NCI-H446 (cell line): ENCODE data around the gene IFIT5.
"Not testable (repeated sequence)": the region's sequence is repeated elsewhere in the genome, so short reads cannot be mapped to it uniquely, and the experiment has no call there.

Experiments used
- DNase-seq, 2 experiments: peaks; one replicate each; lab custom pipeline; 2025; lab: John Stamatoyannopoulos, UW

The IFIT5 gene, protein sequence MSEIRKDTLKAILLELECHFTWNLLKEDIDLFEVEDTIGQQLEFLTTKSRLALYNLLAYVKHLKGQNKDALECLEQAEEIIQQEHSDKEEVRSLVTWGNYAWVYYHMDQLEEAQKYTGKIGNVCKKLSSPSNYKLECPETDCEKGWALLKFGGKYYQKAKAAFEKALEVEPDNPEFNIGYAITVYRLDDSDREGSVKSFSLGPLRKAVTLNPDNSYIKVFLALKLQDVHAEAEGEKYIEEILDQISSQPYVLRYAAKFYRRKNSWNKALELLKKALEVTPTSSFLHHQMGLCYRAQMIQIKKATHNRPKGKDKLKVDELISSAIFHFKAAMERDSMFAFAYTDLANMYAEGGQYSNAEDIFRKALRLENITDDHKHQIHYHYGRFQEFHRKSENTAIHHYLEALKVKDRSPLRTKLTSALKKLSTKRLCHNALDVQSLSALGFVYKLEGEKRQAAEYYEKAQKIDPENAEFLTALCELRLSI

DNA sequence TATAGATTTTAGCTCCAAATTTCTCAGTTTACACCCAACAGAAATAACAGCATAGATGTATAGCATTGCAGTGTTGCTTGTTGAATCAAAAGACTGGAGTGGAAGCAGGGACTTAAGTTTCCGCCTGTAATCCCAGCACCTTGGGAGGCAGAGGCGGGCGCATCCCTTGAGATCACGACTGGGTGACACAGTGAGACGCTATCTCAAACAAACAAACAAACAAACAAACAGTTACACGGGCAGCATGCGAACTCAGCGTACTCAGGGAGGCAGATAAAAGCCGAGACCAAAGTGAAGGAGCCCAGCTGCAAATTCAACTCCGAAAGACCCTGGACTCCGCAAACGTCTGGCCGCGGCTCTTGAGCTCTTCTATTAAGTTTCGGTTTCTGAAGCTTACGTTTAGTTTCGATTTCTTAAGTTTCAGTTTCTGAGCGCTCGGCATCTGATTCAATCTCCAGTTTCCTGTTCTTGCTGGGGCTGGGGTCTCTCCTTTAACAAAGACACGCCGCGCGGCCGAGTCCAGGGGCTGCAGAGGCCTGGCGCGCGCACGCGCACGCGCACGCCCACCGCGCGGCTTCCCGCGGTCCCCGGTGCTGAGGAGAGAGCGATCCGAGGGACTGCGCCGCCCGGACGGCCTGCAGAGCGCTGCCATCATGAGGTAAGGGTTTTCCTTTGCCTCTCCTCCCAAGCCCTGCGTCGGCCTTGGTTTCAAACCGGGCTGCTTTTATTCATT is at the start of gene IFIT5:
IFIT5 (plus strand) TSS at position 423 of the 733 bp plus-strand sequence; CDS start at position 654, 231 bp downstream.
- DNase-seq, result peak; percentile 3 to 63

DNA sequence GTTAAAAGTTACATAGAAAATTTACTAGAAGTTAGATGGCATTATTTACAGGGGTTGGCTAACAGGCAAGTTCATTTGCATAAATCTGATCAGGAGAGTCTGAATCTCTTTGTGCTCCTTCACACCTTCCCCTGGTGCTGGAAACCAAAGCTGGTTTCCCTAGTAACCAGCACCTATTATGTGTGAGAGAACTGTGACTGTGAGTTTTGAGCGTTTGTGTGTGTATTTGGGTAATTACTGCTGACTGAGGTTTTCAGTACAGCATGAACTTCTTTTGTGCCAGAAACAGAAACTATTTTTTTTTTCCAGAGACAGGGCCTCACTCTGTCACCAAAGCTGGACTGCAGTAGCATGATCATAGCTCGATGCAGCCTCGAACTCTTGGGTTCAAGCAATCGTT is 46.8 kb upstream of the IFIT5 start:
- no peak for DNase-seq

DNA sequence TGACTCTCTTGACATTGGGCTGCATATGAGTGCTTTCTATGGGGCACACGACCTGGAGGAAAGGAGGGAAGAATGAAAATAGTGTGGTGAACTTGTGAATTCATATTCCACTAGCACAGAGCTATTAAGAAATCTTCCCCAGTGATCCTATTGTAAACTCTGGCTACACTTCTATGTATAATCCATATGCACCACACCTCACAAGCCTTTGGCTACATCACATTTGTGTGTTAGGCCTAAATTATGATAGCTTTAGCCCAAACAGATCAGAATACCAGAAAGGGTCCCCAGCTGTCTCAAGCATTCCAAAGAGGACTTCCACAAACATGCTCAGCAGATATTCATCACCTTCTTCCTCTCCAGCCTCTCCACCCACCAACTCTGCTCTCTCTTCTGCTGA is 46.2 kb upstream of the IFIT5 start:
- no peak for DNase-seq

DNA sequence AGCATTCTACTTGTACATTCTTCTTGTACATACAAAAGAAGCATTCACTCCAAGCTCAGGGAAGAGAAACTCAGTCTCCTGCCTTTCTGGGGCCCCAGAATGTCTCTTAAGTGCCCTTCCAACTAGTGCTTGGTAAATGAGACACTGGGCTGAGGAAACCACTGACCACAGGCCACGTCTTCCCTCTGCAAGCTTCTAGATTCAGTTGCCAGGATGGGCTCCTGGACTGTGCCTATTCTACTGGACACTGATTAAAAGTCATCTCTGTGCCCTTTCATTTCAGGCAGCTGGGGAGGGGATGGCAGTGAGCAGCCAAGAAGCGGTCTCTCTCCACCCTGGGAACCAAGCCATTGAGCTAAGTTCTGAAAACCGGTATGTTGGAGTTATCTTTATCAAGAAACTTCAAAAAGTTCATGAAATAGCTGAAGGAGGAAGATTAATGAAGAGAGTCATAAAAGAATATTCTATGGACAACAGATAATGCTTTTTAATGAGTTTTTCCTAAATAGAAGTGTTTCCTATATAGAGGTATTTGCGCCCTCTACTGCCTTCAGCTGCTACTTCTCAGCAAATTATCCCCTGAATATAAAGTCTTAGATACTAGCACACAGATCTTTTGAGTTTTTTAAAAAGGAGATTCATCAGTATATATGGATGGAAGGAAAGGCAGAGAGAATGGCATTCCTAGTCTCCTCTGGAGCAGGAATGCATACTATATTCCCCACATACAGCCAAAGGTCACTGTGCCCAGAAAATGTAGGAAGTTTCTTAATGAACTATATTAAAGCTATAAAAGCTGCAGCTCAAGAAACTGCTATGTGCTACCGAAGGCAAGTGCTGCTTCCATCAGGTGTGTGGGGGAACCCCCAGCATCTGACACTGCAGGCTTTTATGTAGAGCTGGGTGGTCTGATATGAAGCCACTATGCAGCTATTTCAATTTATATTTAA is 44.9 kb upstream of the IFIT5 start:
- no peak for DNase-seq

DNA sequence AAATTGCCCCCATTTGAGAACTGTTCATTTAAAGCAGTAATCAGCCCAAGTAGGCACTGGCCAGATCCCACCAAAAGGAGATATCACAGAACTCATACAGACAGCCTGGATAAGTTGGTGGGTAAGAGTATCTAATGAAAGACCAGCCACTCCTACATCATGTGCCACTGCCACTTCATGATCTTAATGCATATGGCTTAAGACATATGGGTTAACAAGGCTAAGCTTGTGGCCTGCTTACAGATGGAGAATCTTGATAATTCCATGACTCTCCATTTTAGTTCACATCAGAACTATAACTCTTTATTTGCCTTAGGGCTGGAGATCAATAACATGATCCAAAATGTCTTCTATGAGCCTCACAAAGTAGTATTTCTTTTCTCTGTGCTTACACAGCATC is 43.3 kb upstream of the IFIT5 start:
- DNase-seq, result no peak

DNA sequence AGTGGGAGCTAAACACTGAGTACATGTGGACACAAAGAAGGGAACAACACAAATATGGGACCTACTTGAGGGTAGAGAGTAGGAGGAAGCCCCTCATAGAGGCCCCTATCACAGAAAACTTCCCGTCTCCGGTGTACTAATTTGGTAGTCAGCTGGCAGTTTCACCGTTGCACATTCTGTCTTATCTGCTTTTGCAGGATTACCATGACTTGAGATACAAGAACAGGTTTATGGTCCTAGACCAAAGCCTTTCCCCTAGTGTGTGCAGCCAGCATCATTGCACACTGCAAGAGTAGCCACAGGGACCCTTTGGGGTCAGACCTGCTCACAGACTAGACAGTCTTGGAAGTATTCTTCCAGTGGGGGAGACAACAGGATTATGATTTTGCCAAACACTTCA is 42.4 kb upstream of the IFIT5 start:
- no peak for DNase-seq

DNA sequence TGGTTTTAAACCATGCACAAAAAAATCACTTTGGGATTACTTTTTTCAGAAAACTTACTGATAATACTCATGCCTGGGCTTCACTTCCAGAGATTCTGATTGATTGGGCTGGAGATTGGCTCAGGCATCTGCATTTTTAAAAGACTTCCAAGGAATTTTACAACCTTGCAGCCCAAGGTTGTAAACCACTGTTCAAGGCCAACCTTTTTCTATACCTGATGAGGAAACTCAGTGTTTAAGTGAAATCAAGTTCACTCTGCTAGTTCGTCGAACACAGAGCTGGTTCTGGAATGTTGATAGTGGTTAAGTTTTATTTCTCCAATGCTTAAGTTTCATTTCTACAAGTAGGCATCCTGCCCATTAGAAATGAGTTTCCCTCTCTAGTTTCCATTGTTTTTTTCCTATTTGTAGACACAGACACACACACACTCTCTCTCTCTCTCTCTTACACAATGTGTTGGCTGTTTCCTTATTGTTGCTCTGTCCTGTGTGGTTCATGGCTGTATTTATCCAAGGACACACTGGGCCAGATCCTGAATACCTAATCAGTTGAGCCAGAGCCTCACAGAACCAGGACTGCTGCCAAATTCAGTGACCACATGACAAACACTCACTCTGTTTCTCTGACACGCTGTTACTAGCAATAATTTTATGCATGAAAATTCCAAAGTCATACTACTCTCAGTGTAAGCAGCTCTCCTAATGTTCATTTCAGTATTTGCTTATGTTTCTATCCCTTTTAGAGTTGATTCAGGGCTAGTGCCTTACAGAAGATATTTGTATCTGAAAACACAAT is 40.3 kb upstream of the IFIT5 start:
- no peak for DNase-seq

DNA sequence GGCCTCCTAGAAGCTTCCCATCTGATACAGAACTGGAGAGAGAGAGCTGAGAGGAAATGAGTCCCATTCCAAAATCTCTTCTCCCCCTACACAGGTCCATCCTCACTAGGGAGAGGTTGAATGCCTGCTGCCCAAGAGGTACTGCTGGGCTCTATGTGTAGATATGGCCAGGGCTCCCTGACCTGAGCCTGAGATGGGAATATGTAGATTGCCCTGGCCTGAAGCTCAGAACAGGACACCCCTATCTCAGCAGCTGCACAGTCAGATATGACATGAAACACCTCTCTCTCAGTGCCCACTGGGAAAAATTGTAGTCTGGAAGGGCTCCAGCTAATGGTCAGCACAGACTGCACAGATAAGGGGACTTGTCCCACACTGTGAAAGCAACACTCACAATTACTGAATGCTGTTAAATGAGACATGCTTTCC is 39.6 kb upstream of the IFIT5 start:
- no peak for DNase-seq

DNA sequence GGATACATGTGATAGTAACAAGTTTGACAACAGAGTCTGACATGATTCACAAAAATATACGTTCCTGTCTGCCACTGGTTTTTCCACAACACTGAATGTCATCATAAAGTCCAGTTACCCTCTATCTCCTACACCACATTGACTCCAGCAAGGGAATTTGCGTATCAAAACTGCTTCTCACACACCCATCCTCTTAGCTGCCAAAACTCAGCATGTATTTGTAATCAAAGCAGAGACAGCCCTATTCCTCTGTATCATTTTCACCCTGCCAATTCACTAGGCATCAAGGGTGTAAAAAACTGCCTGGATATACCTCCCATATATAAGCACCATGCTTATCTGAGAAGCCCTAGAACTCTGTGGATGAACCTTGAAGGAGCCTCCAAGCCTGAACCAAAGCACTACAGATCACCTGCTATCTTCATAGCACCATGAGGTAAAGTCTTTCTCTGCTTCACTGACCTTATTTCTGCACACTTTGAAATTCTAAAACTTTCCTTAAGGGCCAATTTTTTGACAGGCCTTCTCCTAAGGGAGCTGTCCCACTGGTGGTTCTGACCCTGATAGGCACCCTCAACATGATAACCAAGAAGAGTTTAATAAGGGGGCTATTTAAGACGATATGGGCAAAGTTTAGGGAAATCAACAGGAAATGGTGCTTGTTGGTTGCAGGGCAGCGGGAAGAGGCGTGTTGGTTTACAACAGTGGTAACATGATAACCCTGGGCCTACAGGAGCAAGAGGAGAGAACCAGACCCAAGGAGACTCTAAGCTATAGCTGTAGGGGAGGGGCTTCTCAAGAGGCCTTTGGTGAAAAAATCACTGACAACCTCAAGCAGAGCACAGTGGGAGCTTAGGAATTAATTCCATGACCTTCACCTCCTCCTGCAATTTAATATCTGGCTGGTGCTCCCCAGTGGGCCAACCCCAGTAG is 36.4 kb upstream of the IFIT5 start, which contains the start of gene IFIT1B:
IFIT1B (plus strand) TSS at position 352 of the 933 bp plus-strand sequence; CDS start at position 432, 80 bp downstream.
- DNase-seq, result no peak

DNA sequence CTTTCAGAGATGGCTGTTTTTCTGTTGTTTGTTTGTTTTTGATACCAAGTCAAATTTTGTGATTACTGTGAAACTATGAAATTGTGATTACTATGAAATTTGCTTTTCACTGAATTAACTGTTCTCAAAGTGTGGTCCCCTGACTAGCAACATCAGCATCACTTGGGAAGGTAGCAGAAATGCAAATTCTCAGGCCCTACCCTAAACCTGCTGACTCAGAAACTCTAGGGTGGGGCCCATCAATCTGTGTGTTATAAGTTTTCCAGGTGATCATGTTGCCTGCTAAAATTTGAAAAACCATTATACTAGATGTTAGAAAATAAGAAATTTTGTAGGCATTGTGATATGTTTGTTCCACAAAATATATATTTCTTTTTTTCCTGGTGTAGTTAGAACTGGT is 35.3 kb upstream of the IFIT5 start:
- no peak for DNase-seq

DNA sequence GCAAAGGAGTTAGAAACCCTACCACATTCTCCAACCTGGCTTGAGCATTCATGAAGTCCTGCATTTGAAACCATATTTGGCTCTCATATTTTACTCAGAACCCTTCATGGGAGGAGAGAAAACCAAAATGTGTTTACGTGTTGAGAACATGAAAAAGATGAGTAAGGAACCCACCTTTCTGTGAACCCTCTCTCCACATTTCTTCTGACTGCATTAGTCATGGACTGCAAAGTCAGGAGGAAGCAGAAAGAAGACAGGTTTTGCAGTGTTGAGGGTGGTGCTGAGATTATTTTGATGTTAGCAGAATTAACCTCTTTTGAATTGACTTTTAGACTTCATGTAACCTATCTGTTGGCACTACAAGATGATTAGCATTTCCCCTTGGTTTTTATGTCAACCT is 31.6 kb upstream of the IFIT5 start:
- DNase-seq, result no peak

DNA sequence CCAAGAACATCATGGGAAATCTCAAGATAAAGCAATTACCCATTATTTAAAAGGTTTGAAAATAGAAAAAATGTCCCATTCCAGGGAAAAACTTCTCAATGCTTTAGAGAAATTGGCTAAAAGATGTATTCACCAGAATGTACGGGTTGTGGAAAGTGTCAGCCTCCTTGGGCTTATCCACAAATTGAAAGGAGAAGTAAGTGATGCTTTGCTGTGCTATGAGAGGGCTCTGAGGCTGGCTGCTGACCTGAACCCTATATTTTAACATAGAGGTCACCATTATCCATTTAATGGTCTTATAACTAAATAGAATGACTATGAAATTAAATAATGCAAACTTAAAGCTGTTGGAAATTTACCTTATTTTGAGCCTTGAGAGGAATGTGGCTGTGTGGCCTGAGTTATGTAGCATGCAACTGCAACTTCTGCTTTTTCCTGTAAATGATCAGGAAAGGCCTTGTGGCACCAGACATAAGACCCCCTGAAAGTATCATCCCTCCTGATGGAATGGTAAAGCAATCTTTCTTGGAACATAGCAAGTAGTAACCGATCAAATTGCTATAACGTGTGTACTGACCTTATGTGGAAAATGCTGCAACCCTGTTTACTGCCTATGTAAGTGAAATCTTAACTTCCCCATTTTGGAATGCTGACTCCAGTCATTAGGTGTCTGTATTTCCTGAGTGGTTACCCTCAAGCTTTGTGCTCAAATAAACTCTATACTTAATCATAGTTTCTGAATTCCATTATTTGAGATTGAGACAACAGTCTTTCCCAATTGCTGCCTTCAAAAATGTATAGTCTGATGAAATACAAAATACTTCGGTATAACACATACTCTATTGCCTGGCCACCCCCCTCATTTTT is 29.7 kb upstream of the IFIT5 start:
- no peak for DNase-seq

DNA sequence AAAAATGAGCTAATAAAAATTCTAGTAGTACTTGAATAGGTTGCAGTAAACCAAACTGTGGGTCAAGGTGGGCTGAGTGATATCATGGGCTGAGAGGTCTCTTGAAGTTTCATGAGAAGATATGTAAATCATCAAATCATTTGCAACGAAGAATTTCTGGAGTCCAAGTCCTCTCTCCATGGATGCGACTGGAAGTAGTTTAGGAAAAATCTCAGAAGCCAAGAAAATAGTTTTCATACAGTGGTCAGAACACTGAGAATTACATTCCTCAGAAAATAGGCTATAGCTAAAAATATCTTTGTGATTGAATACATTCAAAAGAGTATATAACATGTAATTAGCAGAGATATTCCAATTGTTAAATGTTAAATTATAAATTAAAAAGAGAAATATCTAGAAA is 25.6 kb upstream of the IFIT5 start:
- DNase-seq, result no peak

DNA sequence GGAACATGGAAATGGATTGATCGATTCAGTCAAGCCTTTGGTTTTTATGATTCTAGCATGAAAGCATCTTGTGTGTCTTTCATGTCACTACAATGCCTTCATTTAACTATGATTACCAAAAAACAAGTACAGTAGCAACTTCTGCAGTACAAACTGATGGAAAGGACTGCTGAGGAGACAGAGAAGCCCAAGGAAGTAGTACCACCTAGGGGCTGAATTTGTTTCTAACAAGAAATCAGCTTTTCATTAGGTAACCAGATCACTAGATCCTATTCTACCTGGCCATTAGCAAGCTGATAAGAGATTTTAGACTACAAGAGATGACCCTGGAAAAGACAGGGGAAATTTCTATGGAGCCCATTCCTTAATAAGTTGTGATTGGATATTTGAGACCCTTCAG is 25.1 kb upstream of the IFIT5 start:
- DNase-seq, result no peak

DNA sequence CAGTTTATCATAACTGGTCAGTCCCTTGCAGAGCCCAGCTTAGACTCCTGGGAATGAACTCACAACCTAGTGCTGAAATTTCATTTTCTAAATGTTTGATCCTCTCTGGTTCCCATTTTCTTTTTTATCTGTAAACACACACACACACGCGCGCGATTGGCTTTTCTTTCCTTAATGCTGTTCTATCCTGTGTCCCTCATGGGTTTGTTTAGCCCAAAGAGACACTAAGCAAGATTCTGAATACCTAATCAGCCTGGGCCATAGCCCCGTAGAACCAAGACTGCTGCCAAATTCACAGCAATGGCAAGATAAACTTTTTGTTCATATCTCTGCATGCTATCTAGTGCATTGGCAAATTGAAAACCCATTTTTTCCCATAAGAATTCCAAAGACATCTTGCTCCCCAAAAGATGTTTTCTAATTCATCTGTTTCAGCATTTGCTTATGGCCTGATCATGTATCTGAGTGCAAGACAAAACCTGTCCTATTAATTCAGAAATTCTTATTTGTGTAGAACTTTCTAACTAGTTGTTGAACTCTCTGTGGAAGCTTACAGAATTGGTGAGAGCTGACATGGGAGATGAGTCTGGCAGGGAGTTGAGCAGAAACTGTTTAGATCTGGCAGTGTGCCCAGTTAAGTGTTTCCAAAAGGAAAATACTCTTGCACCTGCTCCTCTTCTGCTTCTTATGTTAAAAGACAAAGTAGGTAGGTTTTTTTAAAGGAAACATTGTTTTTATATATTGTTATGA is 23.7 kb upstream of the IFIT5 start:
- DNase-seq, result peak in 1 of 2 experiments; percentile 26

DNA sequence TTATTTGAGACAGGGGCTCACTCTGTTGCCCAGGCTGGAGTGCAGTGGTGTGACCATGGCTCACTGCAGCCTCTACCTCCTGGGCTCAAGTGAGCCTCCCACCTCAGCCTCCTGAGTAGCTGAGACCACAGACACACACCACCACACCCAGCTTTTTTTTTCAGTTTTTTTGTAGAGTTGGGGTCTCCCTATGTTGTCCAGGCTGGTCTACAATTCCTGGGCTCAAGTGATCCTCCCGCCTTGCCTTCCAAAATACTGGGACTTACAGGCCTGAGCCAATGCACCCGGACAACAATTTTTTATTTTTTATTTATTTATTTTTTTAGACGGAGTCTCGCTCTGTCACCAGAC is 23.2 kb upstream of the IFIT5 start:
- not testable (repeated sequence) for DNase-seq

DNA sequence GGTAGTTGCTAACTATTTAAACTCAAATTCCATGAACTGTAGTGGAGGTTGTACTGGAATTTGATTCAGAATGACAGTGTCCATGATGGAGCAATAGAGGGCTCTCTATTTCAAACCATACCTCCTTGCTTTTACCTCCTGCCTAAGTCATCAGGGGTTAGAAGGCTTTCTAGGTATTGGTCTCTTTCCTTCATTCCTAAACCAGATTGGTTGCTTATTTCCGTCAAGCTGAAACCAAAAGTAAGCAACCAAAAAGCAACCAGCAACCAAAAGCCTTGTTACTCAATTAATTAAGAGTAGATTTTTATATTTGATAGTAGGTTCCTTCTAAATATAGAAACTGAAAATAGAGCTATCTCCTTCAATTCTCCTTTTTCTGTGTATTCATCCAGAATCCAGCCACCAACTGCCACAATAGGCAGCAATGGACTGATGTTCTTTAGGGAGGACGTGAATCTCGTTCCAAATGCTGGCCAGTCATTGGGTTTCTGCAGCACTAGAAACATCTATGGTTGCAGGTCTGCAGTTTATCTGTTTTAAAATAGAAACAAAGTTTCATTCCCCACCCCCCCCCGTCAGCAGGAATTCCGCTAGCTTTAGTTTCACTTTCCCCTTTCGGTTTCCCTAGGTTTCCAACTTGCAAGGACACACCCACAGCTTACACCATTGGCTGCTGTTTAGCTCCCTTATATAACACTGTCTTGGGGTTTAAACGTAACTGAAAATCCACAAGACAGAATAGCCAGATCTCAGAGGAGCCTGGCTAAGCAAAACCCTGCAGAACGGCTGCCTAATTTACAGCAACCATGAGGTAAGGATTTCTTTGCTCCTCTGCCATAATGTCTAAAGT is 22.2 kb upstream of the IFIT5 start, which contains the start of gene IFIT1:
IFIT1 (plus strand) TSS at position 717 of the 850 bp plus-strand sequence; CDS start at position 807, 90 bp downstream.
- no peak for DNase-seq
